ENCODE data around the gene OBP2A. TPM values are rescaled to one million over a fixed set of nuclear protein-coding genes. Genes with fewer than 3 reads are reported as not detected.

Gene OBP2A
- total and polyA plus RNA-seq, 2 donors (not counting 1 experiment from before 2014, with no cell fraction given) = not detected

- H3K4me2 ChIP-seq (ENCODE audit: extremely low read depth, insufficient read depth, low read length) = no peak overlapping the region
- H3K79me2 ChIP-seq (ENCODE audit: control insufficient read depth, insufficient read depth, low read length) = no peaks in the 10 kb centered on the region
- H3K27me3 ChIP-seq (ENCODE audit: control insufficient read depth, insufficient read depth, low read length) = no peaks in the 10 kb centered on the region
- no peaks in the 10 kb centered on the region for H3K4me1 ChIP-seq (ENCODE audit: control insufficient read depth, extremely low read depth, insufficient read depth, low read length)
- no peaks in the 10 kb centered on the region for H3K36me3 ChIP-seq (ENCODE audit: control insufficient read depth, insufficient read depth, low read length)
- no peak for DNase-seq (ENCODE audit: low read depth in 2 of 2)
- H3K9me3 ChIP-seq (ENCODE audit: control insufficient read depth, insufficient read depth, low read depth, low read length) = no peaks in the 10 kb centered on the region
- no peak overlapping the region for H2AFZ ChIP-seq (ENCODE audit: low read length)
- no peak overlapping the region for H3K9ac ChIP-seq (ENCODE audit: insufficient read depth, low read length)
- no peak overlapping the region for H3K27ac ChIP-seq (ENCODE audit: insufficient read depth, low read length)
- TF ChIP-seq EZH2 (IDR thresholded peaks at IDR 0.05; ENCODE audit: low read length, missing control alignments) = no peak
- TF ChIP-seq CTCF (conservative IDR thresholded peaks at IDR 0.05 in 1 of 2, IDR thresholded peaks at IDR 0.05 in 1 of 2; ENCODE audit: low read depth in 1 of 2, low read length in 2 of 2) = no peak
- H3K4me3 ChIP-seq (replicated peaks in 1 of 4; ENCODE audit: control extremely low read depth in 1 of 4, insufficient read depth in 1 of 4, low read depth in 3 of 4, low read length in 4 of 4) = no peak overlapping the region
- H4K20me1 ChIP-seq (ENCODE audit: control insufficient read depth, extremely low read depth, insufficient read depth, low read length) = no peaks in the 10 kb centered on the region
Observed at GRCh38 chr9:135567311-135567710, 21.4 kb downstream of the OBP2A start.

- Histone ChIP-seq H3K9me3 (ENCODE audit: control insufficient read depth, insufficient read depth, low read depth, low read length) (no peaks in the 10 kb centered on the region), H3K27ac (ENCODE audit: insufficient read depth, low read length) (no peak overlapping the region), H3K9ac (ENCODE audit: insufficient read depth, low read length) (no peak overlapping the region), H3K36me3 (ENCODE audit: control insufficient read depth, insufficient read depth, low read length) (no peaks in the 10 kb centered on the region), H2AFZ (ENCODE audit: low read length) (no peak overlapping the region), H4K20me1 (ENCODE audit: control insufficient read depth, extremely low read depth, insufficient read depth, low read length) (no peaks in the 10 kb centered on the region), H3K4me3 (replicated peaks in 1 of 4; ENCODE audit: control extremely low read depth in 1 of 4, insufficient read depth in 1 of 4, low read depth in 3 of 4, low read length in 4 of 4) (no peak overlapping the region), H3K4me2 (ENCODE audit: extremely low read depth, insufficient read depth, low read length) (no peak overlapping the region), H3K27me3 (ENCODE audit: control insufficient read depth, insufficient read depth, low read length) (no peaks in the 10 kb centered on the region), H3K4me1 (ENCODE audit: control insufficient read depth, extremely low read depth, insufficient read depth, low read length) (no peaks in the 10 kb centered on the region), H3K79me2 (ENCODE audit: control insufficient read depth, insufficient read depth, low read length) (no peaks in the 10 kb centered on the region)
- no peak for TF ChIP-seq CTCF (conservative IDR thresholded peaks at IDR 0.05 in 1 of 2, IDR thresholded peaks at IDR 0.05 in 1 of 2; ENCODE audit: low read depth in 1 of 2, low read length in 2 of 2)
- no peak for DNase-seq (ENCODE audit: low read depth in 2 of 2)
Observed at GRCh38 chr9:135568026-135568425, 22.1 kb downstream of the OBP2A start.

- Histone ChIP-seq H2AFZ (ENCODE audit: low read length) (no peak overlapping the region), H3K4me2 (ENCODE audit: extremely low read depth, insufficient read depth, low read length) (no peak overlapping the region), H3K9me3 (ENCODE audit: control insufficient read depth, insufficient read depth, low read depth, low read length) (no peaks in the 10 kb centered on the region), H3K4me3 (replicated peaks in 1 of 4; ENCODE audit: control extremely low read depth in 1 of 4, insufficient read depth in 1 of 4, low read depth in 3 of 4, low read length in 4 of 4) (no peak overlapping the region), H3K27me3 (ENCODE audit: control insufficient read depth, insufficient read depth, low read length) (no peaks in the 10 kb centered on the region), H3K36me3 (ENCODE audit: control insufficient read depth, insufficient read depth, low read length) (no peaks in the 10 kb centered on the region), H3K4me1 (ENCODE audit: control insufficient read depth, extremely low read depth, insufficient read depth, low read length) (no peaks in the 10 kb centered on the region), H4K20me1 (ENCODE audit: control insufficient read depth, extremely low read depth, insufficient read depth, low read length) (no peaks in the 10 kb centered on the region), H3K27ac (ENCODE audit: insufficient read depth, low read length) (no peak overlapping the region), H3K79me2 (ENCODE audit: control insufficient read depth, insufficient read depth, low read length) (no peaks in the 10 kb centered on the region), H3K9ac (ENCODE audit: insufficient read depth, low read length) (no peak overlapping the region)
- TF ChIP-seq EZH2 (IDR thresholded peaks at IDR 0.05; ENCODE audit: low read length, missing control alignments) = no peak
- no peak for TF ChIP-seq CTCF (conservative IDR thresholded peaks at IDR 0.05 in 1 of 2, IDR thresholded peaks at IDR 0.05 in 1 of 2; ENCODE audit: low read depth in 1 of 2, low read length in 2 of 2)
- no peak for DNase-seq (ENCODE audit: low read depth in 2 of 2)
Observed at GRCh38 chr9:135570456-135570855, 24.5 kb downstream of the OBP2A start.

Measured in fibroblast of lung (primary cell).